ENCODE data around the gene GALNT2.
A peak's percentile ranks its signal among the peaks of the same experiment; 100 is the strongest.

Gene GALNT2

GRCh38 chr1:230149751-230150584 is 82.9 kb downstream of the GALNT2 start:
- DNase-seq = no peak

GRCh38 chr1:230150615-230151014 is 83.6 kb downstream of the GALNT2 start:
- no peak for DNase-seq

GRCh38 chr1:230151924-230152468 is 85.0 kb downstream of the GALNT2 start:
- DNase-seq = no peak

- DNase-seq = no peak
Measured at GRCh38 chr1:230152999-230153398, 86.0 kb downstream of the GALNT2 start.

DNA sequence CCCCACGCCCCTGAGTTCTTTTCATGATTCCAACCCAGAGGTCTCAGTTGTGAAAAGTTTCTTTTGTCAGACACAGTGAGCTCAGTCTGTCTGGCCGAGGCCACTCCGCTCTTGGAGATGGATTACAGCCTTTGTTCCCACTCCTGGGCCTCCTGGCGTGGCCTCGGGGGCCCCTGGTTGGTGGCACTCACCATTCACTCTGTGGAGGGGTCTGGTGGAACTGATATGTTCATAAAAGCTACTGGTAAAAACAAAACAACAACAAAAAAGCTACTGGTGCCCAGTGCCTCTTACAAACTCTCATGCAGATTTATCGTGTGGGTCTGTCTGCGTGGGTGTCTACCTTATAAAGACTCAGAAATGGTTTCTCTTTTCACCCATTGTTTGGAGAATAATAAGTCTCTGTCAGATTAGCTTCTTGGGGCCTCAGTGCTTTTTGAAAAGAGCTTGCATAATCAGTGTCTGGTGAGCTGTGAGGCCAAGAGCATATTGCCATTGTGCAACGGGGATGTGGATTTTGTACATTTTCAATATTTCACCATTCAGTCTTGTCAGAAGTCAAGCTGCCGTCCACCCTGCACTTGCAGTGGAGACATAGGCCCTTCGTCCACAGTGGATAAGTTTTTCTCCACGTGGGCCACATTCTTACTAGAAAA is 86.7 kb downstream of the GALNT2 start:
- DNase-seq = no peak

DNA sequence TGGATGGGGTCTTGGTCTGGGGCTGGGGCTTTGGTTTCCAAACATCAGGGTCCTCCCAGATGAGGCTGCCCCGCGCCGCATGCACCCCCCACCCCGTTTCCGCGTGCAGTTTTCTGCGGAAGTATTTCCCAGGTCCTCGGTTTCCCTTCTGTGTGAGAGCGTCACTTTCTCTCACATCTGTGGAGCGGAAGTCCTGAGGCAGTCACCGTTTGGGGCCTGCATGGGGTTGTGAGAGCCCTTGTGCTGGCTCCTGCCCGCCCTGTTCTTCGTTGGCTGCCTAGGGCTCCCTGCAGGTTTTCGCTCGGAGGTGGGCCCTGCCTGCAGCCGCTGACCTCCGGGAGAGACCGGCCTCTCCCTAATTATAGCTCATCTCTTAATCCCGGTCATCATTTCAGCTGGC is 88.0 kb downstream of the GALNT2 start:
- DNase-seq = no peak

DNA sequence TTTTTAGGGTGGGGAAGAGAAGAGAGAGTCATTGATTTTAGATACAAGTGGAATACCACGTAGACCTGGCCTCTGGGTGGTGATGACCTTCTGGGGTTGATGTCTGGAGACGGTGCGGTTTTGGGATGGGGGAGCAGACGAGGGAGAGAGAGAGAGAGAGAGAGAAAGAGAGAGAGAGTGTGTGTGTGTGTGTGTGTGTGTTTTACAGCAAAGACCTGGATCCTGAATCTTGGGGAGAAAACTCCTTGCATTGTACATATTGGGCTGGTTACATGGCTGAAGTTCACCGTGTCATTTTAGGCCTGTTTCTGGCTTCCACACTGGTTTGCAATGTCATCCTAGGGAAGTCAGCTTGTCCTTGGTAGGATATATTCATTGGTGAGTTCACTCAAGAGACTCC is 89.0 kb downstream of the GALNT2 start:
- DNase-seq = no peak

DNA sequence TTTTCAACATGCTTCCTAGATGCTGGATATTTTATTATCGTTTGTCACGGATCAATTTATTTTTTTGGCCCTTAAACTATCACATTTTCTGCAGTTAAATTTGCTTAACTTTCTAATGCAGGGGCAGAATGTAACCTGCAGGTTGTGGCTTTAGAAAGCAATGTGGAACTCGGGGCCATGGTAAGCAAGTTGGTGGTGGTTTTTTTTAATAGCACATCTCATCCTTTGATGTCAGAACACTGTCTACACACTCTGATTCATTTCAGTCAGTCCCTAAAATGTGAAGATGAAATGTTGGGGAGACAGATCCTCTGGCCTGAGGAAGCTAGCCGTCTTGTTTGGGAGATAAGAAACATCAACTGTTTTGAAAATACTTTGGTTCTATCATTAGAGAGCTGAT is 89.5 kb downstream of the GALNT2 start:
- no peak for DNase-seq

DNA sequence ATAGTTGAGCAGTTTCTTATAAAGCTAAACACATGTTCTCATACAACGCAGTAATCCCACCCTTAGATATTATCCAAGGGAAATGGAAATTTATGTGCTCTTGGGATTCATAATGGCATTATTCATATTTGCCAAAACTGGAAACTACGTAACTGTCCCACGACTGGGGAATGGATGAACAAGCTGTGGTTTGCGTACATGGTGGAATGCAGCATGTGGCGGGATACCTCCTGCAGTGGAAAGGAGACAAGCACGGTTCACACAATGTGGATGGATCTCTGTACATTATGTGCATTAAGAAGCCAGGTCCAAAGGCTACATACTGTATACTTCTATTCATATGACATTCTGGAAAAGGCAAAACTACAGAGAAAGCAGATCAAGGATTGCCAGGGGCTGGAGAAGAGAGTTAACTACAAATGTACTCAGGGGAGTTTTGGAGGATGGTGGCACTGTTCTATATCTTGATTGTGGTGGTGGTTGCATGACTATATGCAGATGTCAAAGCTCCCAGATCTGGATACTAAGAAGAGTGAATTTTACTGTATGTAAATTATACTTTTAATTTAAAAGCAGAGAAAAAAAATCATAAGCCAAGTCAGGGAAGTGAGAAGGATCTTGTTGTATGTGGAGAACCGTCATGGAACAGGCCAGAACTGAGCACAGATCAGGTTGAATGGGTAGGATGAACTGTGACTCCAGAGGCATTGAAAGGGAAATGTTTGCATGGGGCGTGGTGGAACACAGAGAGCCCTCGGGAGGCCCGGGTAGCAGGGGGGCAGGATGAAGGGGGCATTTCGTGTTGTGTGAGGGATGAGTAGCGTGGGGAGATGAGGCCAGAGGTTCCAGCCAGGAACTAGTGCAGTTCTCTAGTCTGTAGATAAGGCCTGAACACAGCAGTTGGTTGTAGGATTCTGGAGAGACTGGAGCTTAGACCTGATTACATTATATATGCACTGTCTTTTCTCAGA is 90.7 kb downstream of the GALNT2 start:
- no peak for DNase-seq

- DNase-seq = no peak
Measured at GRCh38 chr1:230158415-230159291, 91.6 kb downstream of the GALNT2 start.

DNA sequence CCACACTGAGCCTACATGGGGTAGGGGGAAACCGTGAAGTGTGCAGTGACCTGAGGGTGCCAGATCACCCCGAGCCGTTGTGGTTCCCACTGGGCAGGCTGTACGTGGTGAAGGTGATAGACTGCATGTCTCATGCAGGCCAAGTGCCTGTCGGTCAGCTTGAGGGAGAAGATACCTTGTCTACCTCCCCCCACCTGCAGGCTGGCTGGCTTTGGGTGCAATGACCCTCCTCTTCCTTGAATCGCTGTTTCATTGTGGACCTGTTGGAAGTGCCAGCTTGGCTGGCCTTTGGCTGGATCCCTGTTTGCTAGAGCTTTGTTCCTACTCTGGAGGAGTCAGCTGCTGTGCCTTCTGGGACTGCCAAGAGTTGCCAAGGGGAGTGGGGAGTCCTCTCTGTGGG is 92.5 kb downstream of the GALNT2 start:
- no peak for DNase-seq

DNA sequence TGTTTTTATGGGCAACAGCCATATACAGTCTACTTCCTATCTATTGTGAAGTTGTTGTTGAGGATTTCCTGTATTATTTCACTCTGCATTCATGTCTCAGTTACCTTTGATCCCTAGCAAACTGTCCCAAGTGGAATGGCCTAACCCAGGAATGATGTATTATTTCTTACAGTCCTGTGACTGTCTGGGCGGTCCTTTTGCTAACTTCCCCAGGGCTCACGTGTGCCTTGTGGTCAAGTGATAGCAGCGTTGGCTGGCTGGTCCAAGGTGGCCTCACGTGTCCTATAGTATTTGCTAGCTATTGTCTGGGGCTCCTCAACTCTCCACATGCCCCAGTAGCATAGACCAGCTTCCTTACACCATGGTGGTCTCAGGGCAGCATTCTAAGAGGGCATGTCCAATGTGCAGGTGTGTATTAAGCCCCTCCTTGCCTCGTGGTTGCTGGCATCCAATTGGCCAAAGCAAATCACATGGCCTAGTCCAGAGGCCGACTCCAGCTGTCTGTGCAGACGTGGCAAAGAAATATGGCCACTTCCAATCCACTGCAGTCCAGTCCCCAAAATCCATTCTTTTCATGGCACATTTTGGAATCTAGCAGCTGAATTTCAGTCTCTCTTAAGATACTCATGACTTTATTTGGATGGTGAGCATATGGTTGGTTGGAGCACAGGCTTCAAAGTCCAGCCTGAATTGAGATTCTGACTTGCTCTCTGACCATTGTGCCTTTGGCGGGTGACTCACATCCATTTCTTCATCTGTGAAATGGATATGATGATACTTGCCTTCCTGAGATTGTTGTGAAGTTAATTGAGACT is 94.1 kb downstream of the GALNT2 start:
- DNase-seq = no peak

DNA sequence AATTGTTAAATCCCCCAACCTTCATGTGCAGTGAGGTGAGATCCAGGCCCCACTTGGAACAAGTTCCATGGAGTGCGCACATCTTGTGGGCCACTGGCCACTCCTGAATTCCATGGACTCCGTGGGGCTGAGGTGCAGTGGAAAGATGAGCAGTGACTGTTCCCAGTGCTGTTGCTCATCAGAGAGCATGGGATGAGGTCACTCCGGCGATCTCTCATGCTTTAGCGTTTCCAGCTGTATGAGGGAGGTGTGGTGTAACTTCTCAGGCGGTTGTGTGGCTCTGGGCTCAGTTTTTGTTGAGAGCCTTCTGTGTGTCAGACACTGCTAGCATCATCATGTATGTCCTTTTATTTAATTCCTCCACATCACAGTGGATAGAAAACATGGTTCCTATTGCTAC is 96.2 kb downstream of the GALNT2 start:
- no peak for DNase-seq

DNA sequence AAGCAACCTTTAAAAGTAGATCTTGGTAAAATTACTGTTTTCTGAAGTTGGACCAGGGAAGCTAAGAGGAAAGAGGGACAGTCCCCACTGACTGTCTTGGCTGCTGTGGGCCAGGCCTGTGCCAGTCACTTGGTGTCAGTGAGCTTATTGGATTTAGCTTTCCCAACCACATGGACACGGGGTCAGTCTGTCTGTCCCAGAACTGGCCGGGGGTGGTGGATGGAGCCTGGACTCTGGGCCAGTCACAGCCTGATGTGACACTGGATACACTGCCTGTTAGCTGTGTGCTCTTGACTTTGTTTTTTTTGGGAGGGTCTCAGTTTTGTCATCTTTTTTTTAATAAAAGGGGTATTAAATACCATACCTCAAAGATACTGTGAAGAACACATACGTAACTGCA is 96.7 kb downstream of the GALNT2 start:
- DNase-seq = no peak

GRCh38 chr1:230165536-230165935 is 98.5 kb downstream of the GALNT2 start:
- no peak for DNase-seq

GRCh38 chr1:230166366-230167132 is 99.5 kb downstream of the GALNT2 start:
- DNase-seq = no peak

- DNase-seq = peak; percentile 33
Measured at GRCh38 chr1:230167419-230167852, 100.4 kb downstream of the GALNT2 start.

DNA sequence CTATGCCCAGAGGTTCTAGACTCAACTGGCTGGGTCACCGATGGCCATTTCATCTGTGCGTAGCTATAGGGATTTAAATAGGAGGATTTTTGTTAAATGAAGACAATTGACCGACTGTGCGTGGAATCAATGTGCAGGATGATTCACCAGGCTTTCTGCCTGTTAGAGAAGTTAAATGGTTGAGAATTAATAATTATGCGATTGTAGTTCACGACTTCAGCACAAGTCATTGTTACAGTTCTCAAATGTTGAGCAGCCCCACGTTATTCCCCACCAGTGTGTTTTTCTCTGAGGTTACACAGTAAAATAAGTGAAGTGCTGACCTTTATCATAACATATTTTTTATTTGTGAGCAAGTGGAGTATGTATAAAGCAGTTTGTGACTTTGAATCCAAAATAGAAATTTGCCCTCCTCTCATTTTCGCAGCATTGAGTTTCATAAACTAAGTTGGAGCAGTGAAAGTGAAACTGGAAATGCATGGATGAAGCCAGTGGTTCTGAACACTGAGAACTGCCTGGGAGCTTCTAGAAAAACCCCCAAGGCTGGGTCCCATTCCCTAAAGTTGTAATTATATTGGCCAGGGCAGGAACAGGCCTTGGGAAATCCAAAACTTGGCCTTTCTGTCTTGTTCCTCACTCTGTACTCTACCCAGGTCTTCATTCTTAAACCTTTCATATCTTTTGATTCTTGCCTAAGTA is 102.6 kb downstream of the GALNT2 start:
- no peak for DNase-seq

DNA sequence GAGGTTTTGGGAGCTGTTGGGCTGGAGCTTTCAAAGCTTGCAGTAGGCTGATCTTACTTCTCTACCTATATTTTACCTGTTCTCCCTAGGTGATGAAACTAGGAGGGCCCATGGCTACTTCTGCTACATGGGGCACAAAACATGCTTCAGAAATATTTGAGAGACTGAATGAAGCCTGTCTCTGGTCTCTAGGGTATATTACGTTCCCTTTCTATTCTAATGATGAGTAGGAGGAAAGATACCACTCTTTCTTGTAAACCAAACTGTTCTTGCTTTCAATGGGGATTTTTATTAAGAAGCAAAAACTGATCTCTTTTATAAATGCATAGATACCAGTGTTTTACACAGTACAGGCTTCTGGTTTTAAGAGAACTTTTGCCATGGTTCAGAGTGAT is 103.1 kb downstream of the GALNT2 start:
- no peak for DNase-seq

- DNase-seq = no peak
Measured at GRCh38 chr1:230170622-230171021, 103.6 kb downstream of the GALNT2 start.
